DMS53 (cell line): ENCODE data around the gene KCNJ2.
A peak's percentile ranks its signal among the peaks of the same experiment; 100 is the strongest.

Experiments
- DNase-seq: peaks from one replicate; lab custom pipeline; 2025; lab: John Stamatoyannopoulos, UW

The KCNJ2 gene

DNA sequence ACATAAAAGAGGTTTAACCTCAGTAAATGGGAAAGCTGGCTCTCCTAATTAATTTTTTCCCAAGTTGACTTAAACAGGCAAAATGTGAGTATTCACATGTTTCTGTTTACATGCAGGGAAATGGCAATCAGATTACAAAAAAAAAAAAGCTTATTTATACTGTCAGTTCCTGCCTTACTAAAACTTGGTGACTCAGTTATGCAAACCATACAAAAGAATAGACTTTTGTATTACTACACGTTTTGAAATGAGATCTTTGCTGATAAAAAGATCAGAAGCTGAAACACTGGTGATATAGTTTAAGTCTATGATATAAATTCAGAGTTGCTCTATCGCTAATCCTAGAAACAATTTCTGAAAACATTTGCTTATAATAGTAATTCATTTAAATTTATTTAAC, 9.4 kb upstream of the KCNJ2 start:
- DNase-seq = no peak

DNA sequence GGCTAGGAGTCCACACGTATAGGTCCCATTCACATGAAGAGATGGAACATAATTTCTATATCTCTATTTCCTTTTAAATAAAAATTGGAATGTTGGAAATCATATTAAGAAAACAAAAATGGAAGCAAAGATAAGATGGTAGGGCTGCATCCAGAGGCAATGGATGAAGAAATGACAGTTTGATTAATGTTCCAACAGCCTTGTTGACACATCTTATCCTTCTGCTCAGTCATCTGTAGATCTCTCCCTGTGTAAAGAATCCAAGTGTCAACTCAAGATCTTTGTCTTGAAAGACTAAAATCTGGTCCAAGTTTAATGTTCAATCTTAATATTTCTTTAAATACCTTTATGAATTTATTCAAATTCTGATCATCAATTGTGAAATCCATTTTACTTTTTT, 7.8 kb upstream of the KCNJ2 start:
- DNase-seq = no peak

- DNase-seq = no peak
Observed at GRCh38 chr17:70165383-70165782, 3.9 kb upstream of the KCNJ2 start.

GRCh38 chr17:70166615-70167014, 2.7 kb upstream of the KCNJ2 start:
- no peak for DNase-seq

DNA sequence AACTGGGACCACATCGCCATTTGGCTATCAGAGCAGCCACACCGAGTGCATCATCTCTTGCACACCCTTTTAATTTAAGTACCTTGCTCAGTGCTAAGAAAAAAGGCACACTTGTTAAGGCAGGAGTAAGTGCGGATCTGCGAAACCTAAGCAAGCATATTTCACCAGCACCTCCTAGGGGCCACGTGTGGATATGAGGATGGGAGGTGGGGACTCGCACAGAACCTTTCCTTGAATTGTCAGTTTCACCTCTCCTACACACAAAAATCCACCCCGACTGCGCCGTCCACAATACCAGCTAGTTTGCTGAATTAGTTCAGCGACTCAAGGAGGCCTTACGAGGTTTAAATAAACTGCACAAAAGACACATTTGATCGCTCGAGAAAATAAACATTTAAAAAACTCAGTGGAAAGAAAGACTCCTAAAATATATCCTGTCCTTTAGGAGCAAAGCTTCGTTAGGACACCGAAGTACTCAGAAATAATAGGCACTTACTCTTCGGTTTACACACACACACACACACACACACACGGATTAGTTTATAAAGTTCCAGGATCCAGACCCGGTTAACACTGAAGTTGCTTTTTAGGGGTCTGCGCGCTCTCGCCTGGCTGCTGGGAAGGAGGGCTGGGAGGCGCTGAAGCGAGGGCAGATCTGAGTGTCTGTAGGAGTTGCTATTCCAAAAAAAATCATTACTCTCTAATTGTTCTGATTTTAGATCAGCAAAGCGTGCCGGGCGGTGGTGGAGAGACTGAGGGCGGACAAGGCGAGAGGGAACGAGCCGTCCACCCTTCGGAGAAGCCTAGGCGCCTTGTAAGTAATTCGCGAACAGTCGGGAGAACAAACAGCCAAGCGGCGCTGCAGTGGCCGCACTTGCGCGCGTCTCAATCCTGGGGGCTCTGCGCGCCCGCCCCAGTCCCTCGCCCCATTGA, 1.0 kb upstream of the KCNJ2 start:
- peak; percentile 88 for DNase-seq

- DNase-seq = peak; percentile 66
Observed at GRCh38 chr17:70169709-70170597, 621 bp downstream of the KCNJ2 start.

GRCh38 chr17:70171159-70171558, 1.8 kb downstream of the KCNJ2 start:
- no peak for DNase-seq

DNA sequence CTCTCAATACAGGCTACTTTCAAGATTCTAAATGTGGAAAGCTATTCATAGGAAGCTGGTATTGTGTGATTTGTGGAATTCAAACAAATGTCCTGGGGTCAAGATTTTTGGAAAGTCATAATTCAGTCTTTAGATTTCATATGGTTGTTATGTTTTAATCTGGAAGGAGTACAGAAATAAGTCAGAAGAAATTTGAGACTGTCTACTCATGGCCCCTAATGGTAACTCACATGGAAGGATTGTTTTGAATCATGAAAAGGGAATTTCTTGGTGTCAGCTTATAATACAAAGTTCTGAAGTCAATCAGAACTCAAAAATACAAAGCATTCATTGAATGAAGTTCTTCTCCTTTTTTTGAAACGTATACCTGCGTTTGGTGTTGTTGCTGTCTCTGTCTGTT, 3.1 kb downstream of the KCNJ2 start:
- no peak for DNase-seq

- DNase-seq = no peak
Observed at GRCh38 chr17:70172923-70173322, 3.6 kb downstream of the KCNJ2 start.

DNA sequence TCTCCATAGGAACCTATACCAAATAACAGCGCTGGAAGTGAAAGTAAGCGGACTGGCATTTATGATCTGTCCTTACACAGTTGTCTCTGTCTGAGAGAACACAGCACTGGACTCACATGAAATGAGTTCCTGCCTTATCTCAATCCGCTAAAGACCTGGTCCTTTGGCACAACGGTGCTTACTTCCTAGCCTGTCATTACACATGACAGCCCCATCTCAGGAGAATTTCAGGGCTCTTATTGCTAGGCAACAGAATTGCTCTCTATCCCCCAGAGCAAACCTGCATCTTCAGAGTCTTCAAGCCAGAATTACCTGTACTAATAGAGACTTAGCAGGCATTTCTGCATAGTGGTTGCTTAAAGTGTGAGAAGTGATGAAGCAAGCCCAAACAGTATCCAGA, 4.3 kb downstream of the KCNJ2 start:
- DNase-seq = no peak

GRCh38 chr17:70181376-70181775, 12.0 kb downstream of the KCNJ2 start:
- DNase-seq = no peak

DNA sequence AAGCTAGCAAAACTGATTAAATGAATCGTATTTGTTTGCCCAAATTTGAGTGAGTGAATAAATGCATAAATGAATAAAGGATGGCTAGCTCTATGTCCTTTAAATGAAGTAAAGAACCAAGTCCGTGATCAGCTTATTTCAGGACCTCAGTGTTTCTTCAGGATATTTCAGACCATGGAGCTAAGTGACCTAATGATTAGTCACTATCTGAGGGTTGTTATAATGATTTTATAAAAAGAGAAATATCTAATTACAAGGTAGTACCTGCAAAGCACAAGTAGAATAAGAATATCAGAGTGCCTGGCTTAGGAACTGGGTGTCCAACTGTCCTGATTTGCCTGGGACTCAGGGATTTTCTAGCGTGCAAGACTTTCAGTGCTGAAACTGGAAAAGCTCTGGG, 12.5 kb downstream of the KCNJ2 start:
- no peak for DNase-seq

DNA sequence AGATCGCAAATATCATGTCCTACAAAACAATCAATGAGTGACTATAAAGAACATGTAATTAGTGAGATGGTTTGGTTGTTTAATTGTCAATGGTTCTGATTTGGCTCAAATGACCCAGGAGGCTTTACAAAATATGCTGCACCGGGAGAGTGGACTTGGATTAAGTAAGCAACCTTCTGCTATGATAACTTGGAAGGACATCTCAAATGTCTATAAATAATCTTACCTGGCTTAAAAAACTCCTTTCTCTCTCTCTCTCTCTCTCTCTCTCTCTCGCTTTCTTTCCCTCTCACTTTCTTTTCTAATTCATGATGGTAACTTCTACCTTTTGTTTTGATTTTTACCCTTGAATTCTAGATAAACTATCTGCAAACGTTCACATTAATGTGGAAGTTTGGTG, 14.2 kb downstream of the KCNJ2 start:
- no peak for DNase-seq

- DNase-seq = no peak
Observed at GRCh38 chr17:70184207-70184606, 14.9 kb downstream of the KCNJ2 start.

DNA sequence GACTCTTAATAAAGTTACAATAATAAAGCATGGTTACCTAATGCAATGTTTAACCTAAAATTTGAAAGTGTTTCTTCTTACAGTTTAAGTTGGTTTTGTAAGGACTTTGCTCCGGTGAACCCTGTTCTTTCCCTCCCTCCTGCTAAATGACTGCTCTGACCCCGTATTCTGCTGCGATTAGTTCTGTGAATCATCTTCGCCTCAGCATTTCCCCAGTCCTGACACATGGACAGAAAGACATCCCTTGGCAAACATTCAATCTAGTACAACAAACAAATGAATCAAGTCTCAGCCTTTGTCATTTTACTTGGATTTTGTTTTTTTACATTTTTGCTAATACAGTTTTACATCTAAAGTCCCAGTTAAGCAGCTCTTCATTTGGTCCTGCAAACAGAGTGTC, 15.4 kb downstream of the KCNJ2 start:
- no peak for DNase-seq

DNA sequence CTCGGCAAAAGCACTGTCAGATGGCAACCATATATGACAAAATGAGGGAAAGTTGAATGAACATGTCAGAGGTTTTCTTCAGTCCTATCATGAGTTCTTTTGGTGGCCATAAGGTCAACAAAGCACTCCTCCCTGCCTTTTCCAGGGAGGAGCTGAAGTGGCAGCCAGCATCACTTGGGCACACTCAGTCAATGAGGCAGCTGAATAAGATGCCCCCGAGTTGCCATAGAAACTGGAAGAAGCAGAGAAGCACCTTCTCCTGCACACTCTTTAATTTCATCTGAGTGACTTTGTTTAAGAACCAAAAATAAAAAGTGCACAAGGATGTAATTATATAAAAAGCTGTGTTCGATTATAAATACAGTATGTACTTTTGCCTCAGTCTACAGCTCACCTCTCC, 16.0 kb downstream of the KCNJ2 start:
- no peak for DNase-seq

GRCh38 chr17:70187383-70187782, 18.1 kb downstream of the KCNJ2 start:
- no peak for DNase-seq

DNA sequence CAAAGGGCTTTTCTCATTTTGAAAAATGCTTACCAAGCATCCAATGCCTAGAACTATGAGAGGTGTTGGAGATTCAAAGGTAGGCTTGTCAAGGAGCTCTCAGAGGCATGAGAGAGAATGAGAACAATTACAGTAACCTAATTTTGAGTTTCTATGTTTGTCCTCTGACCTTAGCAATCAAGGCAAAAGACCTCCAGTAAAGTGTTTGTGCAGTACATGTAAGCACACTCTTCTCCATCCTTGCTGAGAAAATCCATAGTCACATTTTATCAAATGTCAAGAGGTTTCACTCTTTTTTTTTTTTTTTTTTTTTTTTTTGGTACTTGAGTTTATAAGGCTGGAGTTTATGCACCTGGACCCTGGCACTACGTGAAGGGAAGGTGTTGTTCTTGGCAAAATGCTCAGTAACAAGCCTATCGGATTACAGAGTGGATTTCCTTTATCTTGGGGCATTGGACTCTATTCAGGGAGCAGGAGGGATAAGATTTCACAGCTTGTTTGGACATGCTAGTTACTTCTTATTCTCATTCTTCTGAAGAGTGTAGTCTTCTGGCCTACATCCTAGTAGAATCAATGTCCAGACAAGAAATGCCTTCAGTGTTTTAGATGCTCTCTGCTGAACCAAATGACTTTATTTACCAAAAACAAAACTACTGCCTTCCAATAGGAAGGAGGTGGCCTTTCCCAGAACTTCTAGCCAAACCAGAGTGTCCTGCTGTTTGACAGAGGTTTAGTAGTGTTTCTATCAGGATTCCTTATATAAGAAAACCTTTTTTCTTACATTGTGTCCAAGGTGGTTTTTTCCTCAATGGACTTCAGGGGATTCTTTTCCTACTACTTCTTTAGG, 21.9 kb downstream of the KCNJ2 start:
- peak; percentile 67 for DNase-seq

- no peak for DNase-seq
Observed at GRCh38 chr17:70195091-70195490, 25.8 kb downstream of the KCNJ2 start.

GRCh38 chr17:70201872-70202419, 32.6 kb downstream of the KCNJ2 start:
- DNase-seq = no peak

DNA sequence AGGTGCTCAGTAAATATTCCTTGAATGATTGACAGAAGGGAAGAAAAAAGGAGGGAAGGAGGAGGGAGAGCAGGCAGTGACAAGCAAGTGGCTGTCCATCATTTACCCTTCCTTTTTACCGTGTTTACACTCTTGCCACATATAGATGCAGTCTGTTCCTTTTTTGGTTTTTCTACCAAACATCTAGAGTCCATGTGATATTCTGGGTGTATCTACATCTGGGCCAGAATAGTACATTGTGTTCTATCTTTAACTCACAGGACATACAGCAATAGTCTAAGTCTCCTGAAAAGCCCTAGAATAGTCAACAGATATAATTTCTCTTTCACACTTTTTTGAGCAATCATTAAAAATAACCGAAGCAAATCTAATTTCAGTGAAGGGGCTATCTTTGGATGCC, 33.5 kb downstream of the KCNJ2 start:
- no peak for DNase-seq

GRCh38 chr17:70204431-70204830, 35.1 kb downstream of the KCNJ2 start:
- no peak for DNase-seq
